H1 (cell line): ENCODE results near the gene PRKCZ. TPM values are rescaled to one million over a fixed set of nuclear protein-coding genes. Genes with fewer than 3 reads are reported as not detected.
A peak's percentile ranks its signal among the peaks of the same experiment; 100 is the strongest.

ENCODE experiments used
- CTCF ChIA-PET: fragments of 300-600 bp; sonication (Branson Sonifier 250); formaldehyde crosslinking; loops from one replicate; lab custom pipeline; 2021; ENCODE audit not compliant: partially characterized antibody; lab: Charles Lee
- POLR2A ChIA-PET: fragments of 300-600 bp; sonication (Branson Sonifier 250); formaldehyde crosslinking; loops from one replicate; lab custom pipeline; 2021; ENCODE audit warnings: inconsistent platforms; ENCODE audit not compliant: partially characterized antibody; lab: Charles Lee
- DNase-seq, 2 experiments: peaks; one replicate each; pipeline versions ENCODE4 v3.0.0 to v3.0.0-alpha.2; 2010 to 2022; ENCODE audit warnings: low spot score in 2 of 2, low read depth in 1 of 2, mixed read lengths in 1 of 2
- FAIRE-seq: peaks from 2 replicates; lab custom pipeline; 2011; peaks lifted over from hg19 to GRCh38; lab: Jason Lieb, UNC
- H2AFZ ChIP-seq: 2 replicates; pipeline ENCODE4 v1.8.1; 2012; ENCODE audit warnings: low read length, inconsistent platforms
- H2AK5ac ChIP-seq: 2 replicates; pipeline ENCODE4 v1.6.1; 2013; ENCODE audit warnings: low read depth, low read length
- H2BK120ac ChIP-seq: replicated peaks from 2 replicates; pipeline ENCODE3; 2013; ENCODE audit warnings: low read depth, low read length, inconsistent platforms
- H2BK12ac ChIP-seq: 2 replicates; pipeline ENCODE4 v1.6.1; 2013; ENCODE audit warnings: low read depth, low read length
- H2BK15ac ChIP-seq: 2 replicates; pipeline ENCODE4 v1.6.1; 2013; ENCODE audit warnings: low read length
- H2BK20ac ChIP-seq: 2 replicates; pipeline ENCODE4 v1.6.1; 2013; ENCODE audit warnings: low read length
- H2BK5ac ChIP-seq: 2 replicates; pipeline ENCODE4 v1.6.1; 2013; ENCODE audit warnings: low read depth, low read length
- H3K14ac ChIP-seq: 2 replicates; pipeline ENCODE4 v1.6.1; 2013; ENCODE audit warnings: inconsistent platforms; ENCODE audit not compliant: insufficient read length
- H3K18ac ChIP-seq: 2 replicates; pipeline ENCODE4 v1.6.1; 2013; ENCODE audit warnings: low read length; ENCODE audit errors: extremely low read depth
- H3K23ac ChIP-seq: 2 replicates; pipeline ENCODE4 v1.6.1; 2013; ENCODE audit warnings: inconsistent platforms; ENCODE audit not compliant: insufficient read length
- H3K23me2 ChIP-seq: 2 replicates; pipeline ENCODE4 v1.6.1; 2013; ENCODE audit warnings: low read depth, low read length
- H3K27ac ChIP-seq: 2 replicates; pipeline ENCODE4 v1.6.1; 2011; ENCODE audit warnings: low read depth, low read length, inconsistent platforms
- H3K27me3 ChIP-seq, 4 experiments: replicated peaks in 1 of 4; 1 replicate in 1 of 4; 2 replicates in 3 of 4; pipeline versions ENCODE4 v1.6.1 to v1.8.1; 2011 to 2013; ENCODE audit warnings: low read length in 3 of 4, mild to moderate bottlenecking in 3 of 4, inconsistent platforms in 2 of 4, mixed read lengths in 2 of 4, moderate library complexity in 1 of 4; ENCODE audit not compliant: control insufficient read depth in 3 of 4, insufficient read depth in 3 of 4; ENCODE audit errors: extremely low read depth in 1 of 4
- H3K36me3 ChIP-seq, 4 experiments: 2 replicates each; pipeline versions ENCODE4 v1.6.1 to v1.8.1; 2011 to 2013; ENCODE audit warnings: mild to moderate bottlenecking in 4 of 4, low read length in 3 of 4, moderate library complexity in 2 of 4, control low read depth in 1 of 4, inconsistent platforms in 1 of 4; ENCODE audit not compliant: insufficient read depth in 4 of 4, control insufficient read depth in 2 of 4
- H3K4ac ChIP-seq: replicated peaks from 2 replicates; pipeline ENCODE3; 2013; ENCODE audit warnings: low read length, low read depth, mixed read lengths, inconsistent platforms; ENCODE audit not compliant: insufficient read length
- H3K4me1 ChIP-seq, 4 experiments: replicated peaks in 1 of 4; 1 replicate in 1 of 4; 2 replicates in 3 of 4; pipeline versions ENCODE4 v1.6.1 to v1.8.1; 2011 to 2013; ENCODE audit warnings: low read length in 3 of 4, inconsistent platforms in 2 of 4, mixed read lengths in 1 of 4; ENCODE audit not compliant: insufficient read depth in 4 of 4, control insufficient read depth in 3 of 4
- H3K4me2 ChIP-seq, 2 experiments: 2 replicates each; pipeline versions ENCODE4 v1.6.1 to v1.8.1; 2011 to 2013; ENCODE audit warnings: low read depth in 2 of 2, low read length in 2 of 2, control low read depth in 1 of 2, inconsistent platforms in 1 of 2, mild to moderate bottlenecking in 1 of 2; ENCODE audit not compliant: insufficient read depth in 1 of 2
- H3K4me3 ChIP-seq, 4 experiments: fragments of 200-600, 300-600 bp in 1 of 4; sonication (generic), shearing (Covaris generic), sonication (Bioruptor Twin) in 1 of 4; 2 replicates each; pipeline versions ENCODE4 v1.5.1 to v1.8.1; 2011 to 2016; ENCODE audit warnings: low read length in 4 of 4, low read depth in 3 of 4, control low read depth in 2 of 4, inconsistent platforms in 2 of 4, mild to moderate bottlenecking in 2 of 4, mixed read lengths in 1 of 4, moderate library complexity in 1 of 4; ENCODE audit not compliant: insufficient read depth in 2 of 4; ENCODE audit errors: extremely low read depth in 1 of 4
- H3K56ac ChIP-seq: replicated peaks from 2 replicates; pipeline ENCODE3; 2013; ENCODE audit warnings: low read depth, mild to moderate bottlenecking, mixed read lengths, low read length, inconsistent platforms; ENCODE audit not compliant: insufficient read length
- H3K79me1 ChIP-seq: 2 replicates; pipeline ENCODE4 v1.6.1; 2013; ENCODE audit warnings: low read depth, low read length, control low read depth
- H3K79me2 ChIP-seq, 2 experiments: 2 replicates each; pipeline versions ENCODE4 v1.6.1 to v1.8.1; 2012 to 2013; ENCODE audit warnings: low read length in 2 of 2, mild to moderate bottlenecking in 2 of 2, inconsistent platforms in 1 of 2; ENCODE audit not compliant: insufficient read depth in 2 of 2, control insufficient read depth in 1 of 2
- H3K9ac ChIP-seq, 4 experiments: replicated peaks in 1 of 4; 1 replicate in 1 of 4; 2 replicates in 3 of 4; pipeline versions ENCODE4 v1.6.1 to v1.8.1; 2011 to 2013; ENCODE audit warnings: low read depth in 3 of 4, low read length in 3 of 4, control low read depth in 2 of 4, mild to moderate bottlenecking in 2 of 4, moderate library complexity in 2 of 4, inconsistent platforms in 1 of 4; ENCODE audit errors: extremely low read depth in 1 of 4
- H3K9me3 ChIP-seq, 2 experiments: 2 replicates each; pipeline versions ENCODE4 v1.6.1 to v1.8.1; 2012 to 2013; ENCODE audit warnings: mild to moderate bottlenecking in 2 of 2, moderate library complexity in 2 of 2, control low read depth in 1 of 2, inconsistent platforms in 1 of 2, low read depth in 1 of 2, low read length in 1 of 2, mixed read lengths in 1 of 2; ENCODE audit not compliant: insufficient read depth in 2 of 2
- H4K20me1 ChIP-seq, 2 experiments: replicated peaks in 1 of 2; 2 replicates each; pipeline versions ENCODE3 to v1.8.1; 2011 to 2013; ENCODE audit warnings: inconsistent platforms in 2 of 2, low read length in 2 of 2, mild to moderate bottlenecking in 1 of 2; ENCODE audit not compliant: insufficient read depth in 2 of 2, control insufficient read depth in 1 of 2
- H4K5ac ChIP-seq: 2 replicates; pipeline ENCODE4 v1.6.1; 2013; ENCODE audit warnings: low read length, low read depth, mixed read lengths, inconsistent platforms; ENCODE audit not compliant: insufficient read length
- H4K8ac ChIP-seq: 2 replicates; pipeline ENCODE4 v1.8.0; 2013; ENCODE audit warnings: mild to moderate bottlenecking, moderate library complexity, low read length, inconsistent platforms; ENCODE audit not compliant: insufficient read depth; ENCODE audit errors: extremely low read depth
- H4K91ac ChIP-seq: replicated peaks from 2 replicates; pipeline ENCODE3; 2013; ENCODE audit warnings: low read length, mixed read lengths, inconsistent platforms; ENCODE audit not compliant: insufficient read length
- ASH2L ChIP-seq: fragments of 200-600, 300-600 bp; sonication (generic); IDR thresholded peaks from one replicate; pipeline ENCODE4 v1.7.1; 2017; ENCODE audit warnings: low read length
- BRCA1 ChIP-seq: IDR thresholded peaks from 2 replicates; pipeline ENCODE4 v1.6.1; 2012; ENCODE audit warnings: low read depth, low read length, improper control_type of control experiment
- WGBS, 2 experiments: shearing (Covaris generic) in 1 of 2; methylation state at CpG; one replicate each; pipeline versions ENCODE4 v1.1.6 to v1.1.7; 2013 to 2015; ENCODE audit warnings: low lambda C conversion rate in 2 of 2, mixed read lengths in 2 of 2, inconsistent platforms in 1 of 2, low coverage in 1 of 2, missing lambda C conversion rate in 1 of 2; ENCODE audit not compliant: insufficient replicate concordance in 2 of 2, insufficient coverage in 1 of 2, insufficient read length in 1 of 2; ENCODE audit errors: extremely low coverage in 1 of 2, missing lambda C conversion rate in 1 of 2; 5-methylcytosine and 5-hydroxymethylcytosine counted together
- polyA plus RNA-seq, 7 experiments: library from polyadenylated mRNA; depleted of rRNA in 3 of 7; stranded (reverse) in 5 of 7; unstranded in 2 of 7; fragments of >200 nt in 5 of 7; fragments of 200-250 nt in 2 of 7; gene quantifications; 1 replicate in 5 of 7; 2 replicates in 1 of 7; 4 replicates in 1 of 7; pipeline versions ENCODE4 v1.2.1 to v1.2.3, GENCODE V29; 2011 to 2013; ENCODE audit warnings: missing spikeins in 2 of 7, mixed read lengths in 2 of 7
- total RNA-seq: library from RNA; stranded (reverse); fragmentation: NEBNext Ultra II Directional; extraction: Animal tissue kit (Norgen Biotek cat#: 25700); gene quantifications from 2 replicates; pipeline ENCODE4 v1.2.1, GENCODE V29; 2021

PRKCZ gene
- total and polyA plus RNA-seq, 2 of the 8 experiments (the other 6 are each of a cell fraction or from before 2014, with no cell fraction given), result 37.4 to 45.1 TPM

DNA sequence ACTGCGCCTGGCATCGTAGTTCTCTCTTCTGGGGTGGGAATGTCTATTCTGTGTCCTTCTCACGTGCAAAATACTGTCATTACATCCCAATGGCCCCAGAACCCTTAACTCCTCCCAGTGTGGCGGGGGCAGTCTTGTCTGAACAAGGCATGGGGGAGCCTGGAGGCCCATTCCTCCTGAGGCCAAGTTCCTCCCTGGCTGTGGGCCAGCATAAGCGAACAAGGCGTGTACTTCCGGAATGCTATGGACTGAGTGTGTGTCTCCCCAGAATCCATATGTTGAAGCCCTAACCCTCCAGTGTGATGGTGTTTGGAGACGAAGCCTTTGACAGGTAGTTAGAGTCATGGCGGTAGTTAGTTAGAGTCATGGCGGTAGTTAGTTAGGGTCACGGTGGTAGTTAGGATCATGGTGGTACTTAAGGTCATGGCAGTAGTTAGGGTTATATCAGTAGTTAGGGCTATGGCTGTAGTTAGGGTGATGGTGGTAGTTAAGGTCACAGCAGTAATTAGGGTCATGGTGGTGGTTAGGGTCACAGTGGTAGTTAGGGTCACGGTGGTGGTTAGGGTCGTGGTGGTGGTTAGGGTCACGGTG, 71.0 kb downstream of the PRKCZ start:
- no peak overlapping the region for H3K9ac ChIP-seq
- no peak overlapping the region for H4K91ac ChIP-seq
- H3K56ac ChIP-seq, result no peak overlapping the region
- H4K8ac ChIP-seq, result no peak overlapping the region
- H3K23me2 ChIP-seq, result peaks cover 6% of the 10 kb centered on the region; the same call in 1 of the 2 replicates
- H3K9me3 ChIP-seq, result no peaks in the 10 kb centered on the region
- DNase-seq (no peak), FAIRE-seq (no peak)
- TF ChIP-seq ASH2L (no peak), BRCA1 (peak; percentile 58)
- peaks cover 0 to 8% (median 6%) of the 10 kb centered on the region in 4 experiments; a peak in 4 of 7 replicates for H3K4me1 ChIP-seq
- no peaks in the 10 kb centered on the region for H4K20me1 ChIP-seq
- no peak overlapping the region for H3K4me2 ChIP-seq
- no peak overlapping the region for H3K14ac ChIP-seq
- no peak overlapping the region for H2BK120ac ChIP-seq
- no peak overlapping the region for H3K27ac ChIP-seq
- no peak overlapping the region for H3K23ac ChIP-seq
- H2AK5ac ChIP-seq, result no peak overlapping the region
- no peak overlapping the region for H3K4me3 ChIP-seq
- ChIA-PET CTCF (no interaction called here), POLR2A (no interaction called here)
- no peak overlapping the region for H2BK15ac ChIP-seq
- WGBS, 2 experiments, result 74% methylated on average over 14 of the region's 14 CpGs; no CpG with 5 or more reads in 1 of the 2 experiments
- H3K4ac ChIP-seq, result no peak overlapping the region
- no peak overlapping the region for H4K5ac ChIP-seq
- H2BK20ac ChIP-seq, result no peak overlapping the region
- H2BK12ac ChIP-seq, result no peak overlapping the region
- H2AFZ ChIP-seq, result no peak overlapping the region
- no peaks in the 10 kb centered on the region for H3K36me3 ChIP-seq
- H3K27me3 ChIP-seq, result no peaks in the 10 kb centered on the region
- H3K79me1 ChIP-seq, result no peaks in the 10 kb centered on the region; the same call in 1 of the 2 replicates
- H2BK5ac ChIP-seq, result no peak overlapping the region
- H3K18ac ChIP-seq, result no peak overlapping the region
- H3K79me2 ChIP-seq, result peaks cover 0 to 16% of the 10 kb centered on the region in 2 experiments; a peak in 1 of 4 replicates
